Measurements from ENCODE around the gene DAP.
A peak's percentile ranks its signal among the peaks of the same experiment; 100 is the strongest.

DAP gene

GRCh38 chr5:10710513-10711128 lies 50.4 kb downstream of the DAP start:
- DNase-seq (ENCODE audit: low read depth, low spot score) = no peak

- no peak for DNase-seq (ENCODE audit: low read depth, low spot score)
Observed at GRCh38 chr5:10709933-10710332, 51.1 kb downstream of the DAP start.

DNA sequence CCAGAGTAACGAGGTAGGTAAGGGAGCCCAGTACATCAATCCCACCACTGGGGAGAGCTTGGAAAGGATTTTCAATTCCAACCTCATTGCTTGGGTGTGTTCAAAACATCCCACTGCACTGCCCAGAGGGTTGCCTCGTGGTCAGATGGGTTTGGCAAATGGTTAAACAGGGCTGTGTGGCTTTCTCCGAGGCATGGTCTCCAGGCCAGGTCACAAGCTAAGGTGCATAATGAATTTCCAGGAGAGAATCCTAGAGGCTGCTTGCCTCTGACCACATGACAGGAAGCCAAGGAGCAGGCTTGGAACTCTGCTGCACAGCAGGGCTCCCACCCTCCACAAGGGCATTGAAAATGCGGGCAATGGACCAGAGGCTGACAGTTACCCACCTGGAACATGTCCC lies 51.6 kb downstream of the DAP start:
- no peak for DNase-seq (ENCODE audit: low read depth, low spot score)

DNA sequence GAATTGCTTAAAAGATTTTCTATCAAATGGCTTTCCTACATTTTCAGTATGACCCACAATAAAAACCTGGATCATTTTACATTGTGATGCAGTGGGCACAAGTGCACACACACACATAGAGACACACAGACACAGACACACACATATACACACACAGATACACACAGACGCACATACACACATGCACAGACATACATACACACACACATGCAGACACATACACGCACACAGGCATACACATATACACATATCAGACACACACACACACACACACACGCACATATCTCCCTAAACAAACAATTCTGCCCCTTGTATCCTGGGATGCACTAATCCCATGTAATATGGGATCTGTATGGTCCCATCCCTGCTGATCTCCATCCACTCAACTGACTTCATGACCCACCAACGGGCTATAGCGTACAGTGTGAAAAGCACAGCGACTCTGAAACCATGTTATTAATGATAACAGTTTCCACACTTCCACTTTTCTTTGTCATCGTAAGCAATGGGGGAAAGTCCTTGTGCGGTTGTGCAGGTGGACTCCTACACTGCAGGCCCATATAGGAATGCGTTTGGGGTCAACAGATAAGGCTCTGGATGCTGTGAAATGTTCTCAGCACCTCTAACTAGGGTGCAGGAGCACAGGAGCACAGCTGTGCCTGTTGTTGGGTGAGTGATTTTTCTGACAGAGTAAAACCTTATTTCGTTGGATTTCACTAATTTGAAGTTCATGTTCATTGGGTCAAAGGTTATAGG lies 52.7 kb downstream of the DAP start:
- no peak for DNase-seq (ENCODE audit: low read depth, low spot score)

GRCh38 chr5:10707198-10708142 lies 53.6 kb downstream of the DAP start:
- no peak for DNase-seq (ENCODE audit: low read depth, low spot score)

DNA sequence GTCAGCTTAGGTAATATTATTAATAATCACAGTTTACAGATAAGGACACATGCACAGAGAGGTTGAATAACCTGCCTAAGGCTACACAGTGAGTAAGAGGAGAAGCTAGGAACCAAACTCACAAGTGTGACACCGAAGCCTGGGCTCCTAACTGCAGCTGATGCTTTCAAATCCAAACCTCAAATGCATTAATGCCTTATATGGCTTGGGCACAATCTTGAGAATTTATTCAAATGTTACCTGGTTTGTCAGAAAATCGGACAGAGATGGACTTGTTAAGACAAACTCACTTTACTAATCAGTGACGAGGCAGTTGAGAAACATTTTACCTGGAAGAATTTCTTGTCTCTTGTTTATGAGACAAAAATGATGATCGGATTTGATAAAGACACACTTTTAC lies 54.7 kb downstream of the DAP start:
- no peak for DNase-seq (ENCODE audit: low read depth, low spot score)

GRCh38 chr5:10705747-10706146 lies 55.3 kb downstream of the DAP start:
- no peak for DNase-seq (ENCODE audit: low read depth, low spot score)

- DNase-seq (ENCODE audit: low read depth, low spot score) = no peak
Observed at GRCh38 chr5:10704949-10705621, 55.9 kb downstream of the DAP start.

DNA sequence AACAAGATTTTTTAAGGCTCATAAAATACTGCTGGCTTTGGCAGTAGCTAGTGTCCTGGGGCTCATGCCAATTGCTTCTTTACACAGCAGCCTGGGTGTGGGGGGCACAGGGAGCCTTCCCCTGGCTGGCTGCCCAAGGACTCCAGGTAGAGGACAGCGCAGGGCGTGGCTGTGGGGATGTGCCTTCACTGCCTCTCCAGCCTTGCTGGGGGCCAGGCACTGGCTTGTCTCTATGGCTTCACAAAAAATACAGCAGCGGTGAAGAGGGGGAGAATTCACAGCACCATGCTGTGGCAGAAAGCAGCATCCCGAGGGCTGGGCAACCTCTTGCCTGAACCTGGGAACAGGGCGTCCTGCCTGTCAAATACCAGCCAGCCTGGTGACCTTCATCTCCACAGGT lies 57.4 kb downstream of the DAP start:
- no peak for DNase-seq (ENCODE audit: low read depth, low spot score)

DNA sequence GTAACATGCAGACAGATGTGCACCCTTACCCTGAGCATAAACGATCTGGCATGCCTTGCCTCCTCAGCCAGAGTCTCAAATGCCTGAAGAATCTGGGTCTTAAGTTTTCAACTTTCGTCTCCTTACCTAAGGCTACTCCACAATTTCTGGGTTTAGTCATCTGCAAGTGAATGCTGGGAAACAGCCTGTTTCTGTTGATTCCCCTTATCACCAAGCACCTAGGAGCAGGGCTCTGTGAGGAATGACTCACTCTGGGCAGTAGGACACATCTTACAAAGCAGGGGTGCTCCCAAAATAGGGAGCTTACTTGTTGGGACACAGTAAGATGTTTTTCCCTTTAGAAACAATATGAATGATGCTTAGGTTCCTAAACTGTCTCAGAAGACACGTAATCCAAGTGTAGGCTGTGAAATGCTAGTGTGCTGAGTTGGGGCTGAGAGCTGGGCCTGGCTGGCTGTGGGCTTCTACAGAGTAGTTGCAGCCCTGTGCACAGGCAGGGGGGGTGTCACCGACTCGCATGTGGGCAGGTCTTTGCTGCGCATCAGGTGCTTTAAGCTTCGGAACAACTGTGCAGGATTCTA lies 58.0 kb downstream of the DAP start:
- no peak for DNase-seq (ENCODE audit: low read depth, low spot score)

- DNase-seq (ENCODE audit: low read depth, low spot score) = peak; percentile 95
Observed at GRCh38 chr5:10702040-10702629, 58.9 kb downstream of the DAP start.

DNA sequence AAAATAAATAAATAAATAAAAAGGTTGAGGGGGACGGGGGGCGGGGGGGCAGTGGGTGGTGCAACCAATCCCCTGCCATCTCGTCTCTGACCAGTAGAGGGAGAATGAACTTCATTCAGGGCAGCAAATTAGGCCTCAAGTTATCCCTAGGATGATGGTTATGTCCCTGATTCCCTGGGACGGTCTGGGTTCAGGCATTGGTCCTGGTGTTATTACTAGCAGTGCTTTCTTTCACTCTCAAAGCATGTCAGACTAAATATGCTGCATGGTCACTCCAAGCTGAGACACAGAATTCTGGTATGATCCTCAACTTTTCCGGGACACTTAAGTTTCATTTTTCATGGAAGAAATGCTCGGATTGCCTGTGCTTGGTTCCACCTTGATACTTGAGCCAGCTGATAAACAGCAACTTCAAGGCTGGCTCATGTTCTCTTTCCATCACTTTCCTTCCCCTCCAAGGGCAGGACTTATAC lies 59.4 kb downstream of the DAP start:
- DNase-seq (ENCODE audit: low read depth, low spot score) = peak; percentile 26

GRCh38 chr5:10700516-10700915 lies 60.5 kb downstream of the DAP start:
- no peak for DNase-seq (ENCODE audit: low read depth, low spot score)

- no peak for DNase-seq (ENCODE audit: low read depth, low spot score)
Observed at GRCh38 chr5:10699987-10700386, 61.0 kb downstream of the DAP start.

DNA sequence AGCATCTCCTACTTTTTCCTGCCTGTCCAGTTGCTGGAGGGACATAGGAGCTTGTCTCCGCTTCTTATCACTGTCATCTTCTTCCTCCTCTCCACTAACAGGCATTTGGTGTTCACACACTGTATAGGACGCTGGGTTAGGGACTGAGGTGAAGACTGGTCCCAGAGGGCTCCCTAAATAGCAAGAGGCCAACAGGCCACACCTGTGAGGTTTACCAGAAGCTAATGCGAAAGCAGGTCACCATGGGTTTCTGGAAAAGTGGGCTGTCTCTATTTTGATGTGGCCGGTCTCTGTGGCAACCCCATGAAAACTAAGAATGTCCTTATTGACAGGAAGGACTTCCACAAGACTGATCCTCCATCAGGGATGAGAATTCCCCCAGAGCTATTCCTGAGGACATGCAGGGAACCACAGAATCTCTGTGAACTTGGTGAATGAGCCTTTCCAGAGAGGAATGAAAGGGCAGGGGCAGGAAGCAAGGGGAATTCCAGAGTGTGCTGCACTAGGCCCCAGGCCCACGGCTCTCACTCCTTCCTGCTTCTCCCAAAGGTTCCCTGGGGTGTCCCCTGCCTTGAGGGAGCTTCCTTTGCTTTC lies 61.7 kb downstream of the DAP start:
- DNase-seq (ENCODE audit: low read depth, low spot score) = no peak

DNA sequence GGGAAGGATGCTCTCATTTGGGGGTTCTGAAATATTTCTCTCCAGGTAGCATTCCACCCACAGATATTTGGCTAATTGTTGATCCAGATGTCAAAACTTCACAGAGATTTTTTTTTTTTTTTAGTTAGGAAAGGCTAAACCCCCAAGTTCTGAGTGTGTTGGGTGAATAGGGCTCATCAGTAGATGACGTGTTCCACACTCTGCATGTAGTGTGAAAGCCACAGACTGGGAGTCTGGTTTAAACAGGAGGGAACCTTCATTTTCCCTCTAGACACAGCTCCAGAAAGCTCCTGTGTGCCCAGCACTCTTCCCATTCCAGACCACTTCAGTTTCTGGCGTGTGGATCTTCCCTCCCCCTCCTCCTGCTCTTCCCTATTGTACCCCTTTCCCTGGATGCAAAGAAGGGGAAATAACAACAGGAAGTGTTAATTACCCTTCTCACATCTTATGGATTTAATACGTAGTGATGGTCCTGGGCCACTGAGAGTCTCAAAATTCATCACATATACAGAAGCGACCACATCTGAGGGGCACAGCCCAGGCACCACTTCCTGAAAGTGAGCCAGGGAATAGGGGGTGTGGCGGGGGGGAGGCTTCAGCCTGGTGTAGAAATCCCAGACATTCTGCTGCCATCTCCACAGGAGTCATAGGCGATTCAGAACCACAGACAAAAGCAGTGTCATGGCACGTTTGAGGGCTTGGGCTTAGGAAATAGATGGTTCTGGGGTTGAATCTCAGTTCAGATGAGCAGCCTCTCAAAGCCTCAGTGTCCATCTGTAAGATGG lies 65.1 kb downstream of the DAP start:
- no peak for DNase-seq (ENCODE audit: low read depth, low spot score)

- DNase-seq (ENCODE audit: low read depth, low spot score) = peak; percentile 33
Observed at GRCh38 chr5:10695055-10695649, 65.9 kb downstream of the DAP start.

GRCh38 chr5:10691826-10692785 lies 68.9 kb downstream of the DAP start:
- no peak for DNase-seq (ENCODE audit: low read depth, low spot score)

All from brain pericyte (primary cell).